Right atrium auricular region (tissue), 2 donors: Measurements from ENCODE around the gene HTRA1. TPM values are rescaled to one million over a fixed set of nuclear protein-coding genes. Genes with fewer than 3 reads are reported as not detected.
A peak's percentile ranks its signal among the peaks of the same experiment; 100 is the strongest.

Experiments
- DNase-seq: peaks from one replicate; pipeline ENCODE4 v3.0.0-alpha.2; 2019; ENCODE audit warnings: low spot score
- H3K27ac ChIP-seq, 2 donors: fragments of 200-600 bp; sonication (generic); 1 replicate in 1 of 2; 2 replicates in 1 of 2; pipeline ENCODE4 v1.5.1; 2016 to 2019
- H3K27me3 ChIP-seq, 2 donors: fragments of 200-600 bp; sonication (generic); one replicate each; pipeline versions ENCODE4 v1.5.1 to v1.6.0; 2017 to 2019
- H3K36me3 ChIP-seq: fragments of 200-600 bp; sonication (generic); one replicate; pipeline ENCODE4 v1.5.1; 2016
- H3K4me1 ChIP-seq, 2 donors: fragments of 200-600 bp; sonication (generic); one replicate each; pipeline versions ENCODE4 v1.5.1 to v1.6.0; 2017 to 2019
- H3K4me3 ChIP-seq, 2 donors: fragments of 200-600 bp; sonication (generic); 1 replicate in 1 of 2; 2 replicates in 1 of 2; pipeline ENCODE4 v1.5.1; 2017 to 2019; ENCODE audit warnings: mild to moderate bottlenecking in 1 of 2, moderate library complexity in 1 of 2
- H3K9me3 ChIP-seq, 2 donors: fragments of 200-600 bp; sonication (generic); one replicate each; pipeline ENCODE4 v1.5.1; 2019
- total RNA-seq, 2 donors: library from RNA; depleted of rRNA; stranded (reverse); fragments of >200 nt; gene quantifications; one replicate each; pipeline ENCODE4 v1.1.0, GENCODE V29; 2016
- TF ChIP-seq, protein P1 (sequence below), 2 donors: fragments of 200-600 bp; sonication (generic); IDR thresholded peaks; one replicate each; pipeline ENCODE4 v1.5.1; 2019; ENCODE audit warnings: antibody characterized with exemption in 2 of 2

The HTRA1 gene
- total RNA-seq, 2 donors from 2014 or later, result 76.3 to 78.3 TPM

DNA sequence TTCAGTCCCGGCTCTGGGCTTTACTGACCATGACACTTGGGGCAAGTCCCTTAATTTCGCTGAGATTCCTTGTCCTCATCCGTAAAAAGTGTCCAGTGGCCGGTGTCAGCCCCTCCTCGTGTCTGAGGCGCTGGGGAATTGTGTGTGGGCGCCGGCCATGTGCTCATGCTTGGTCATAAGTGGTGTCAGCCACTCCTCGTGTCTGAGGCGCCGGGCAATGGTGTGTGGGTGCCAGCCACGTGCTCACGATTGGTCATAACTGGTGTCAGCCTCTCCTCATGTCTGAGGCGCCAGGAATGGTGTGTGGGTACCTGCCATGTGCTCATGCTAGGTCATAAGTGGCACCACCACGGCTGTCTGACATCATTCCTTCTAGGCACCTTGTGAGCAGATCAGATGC lies 58.5 kb downstream of the HTRA1 start:
- Histone ChIP-seq H3K27ac (no peak overlapping the region), H3K27me3 (no peaks in the 10 kb centered on the region), H3K4me1 (no peaks in the 10 kb centered on the region), H3K36me3 (no peaks in the 10 kb centered on the region), H3K4me3 (no peak overlapping the region), H3K9me3 (no peaks in the 10 kb centered on the region)
- TF ChIP-seq, protein P1, sequence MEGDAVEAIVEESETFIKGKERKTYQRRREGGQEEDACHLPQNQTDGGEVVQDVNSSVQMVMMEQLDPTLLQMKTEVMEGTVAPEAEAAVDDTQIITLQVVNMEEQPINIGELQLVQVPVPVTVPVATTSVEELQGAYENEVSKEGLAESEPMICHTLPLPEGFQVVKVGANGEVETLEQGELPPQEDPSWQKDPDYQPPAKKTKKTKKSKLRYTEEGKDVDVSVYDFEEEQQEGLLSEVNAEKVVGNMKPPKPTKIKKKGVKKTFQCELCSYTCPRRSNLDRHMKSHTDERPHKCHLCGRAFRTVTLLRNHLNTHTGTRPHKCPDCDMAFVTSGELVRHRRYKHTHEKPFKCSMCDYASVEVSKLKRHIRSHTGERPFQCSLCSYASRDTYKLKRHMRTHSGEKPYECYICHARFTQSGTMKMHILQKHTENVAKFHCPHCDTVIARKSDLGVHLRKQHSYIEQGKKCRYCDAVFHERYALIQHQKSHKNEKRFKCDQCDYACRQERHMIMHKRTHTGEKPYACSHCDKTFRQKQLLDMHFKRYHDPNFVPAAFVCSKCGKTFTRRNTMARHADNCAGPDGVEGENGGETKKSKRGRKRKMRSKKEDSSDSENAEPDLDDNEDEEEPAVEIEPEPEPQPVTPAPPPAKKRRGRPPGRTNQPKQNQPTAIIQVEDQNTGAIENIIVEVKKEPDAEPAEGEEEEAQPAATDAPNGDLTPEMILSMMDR (IDR thresholded peaks at IDR 0.05), result no peak
- DNase-seq, result no peak

DNA sequence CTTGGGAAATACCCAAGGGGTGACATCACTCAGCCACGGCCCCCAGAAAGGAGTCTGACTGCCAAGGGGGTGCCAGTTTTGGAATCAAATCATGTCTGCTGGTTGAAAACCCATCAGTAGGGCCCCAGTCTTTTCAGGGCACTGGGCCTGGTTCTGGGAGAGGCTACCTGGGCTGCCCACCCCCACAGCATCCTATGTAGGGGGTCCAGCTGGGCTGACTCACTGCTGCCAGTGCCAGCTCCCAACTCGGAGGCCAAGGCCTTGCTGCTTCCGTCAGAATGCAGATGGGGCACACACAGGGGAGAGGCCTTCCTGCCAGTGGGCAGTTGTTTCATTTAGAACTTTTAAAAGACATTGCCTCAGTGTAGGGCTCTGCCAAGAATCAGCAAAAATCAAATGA lies 59.7 kb downstream of the HTRA1 start:
- Histone ChIP-seq H3K36me3 (no peaks in the 10 kb centered on the region), H3K9me3 (no peaks in the 10 kb centered on the region), H3K27me3 (no peaks in the 10 kb centered on the region), H3K27ac (no peak overlapping the region), H3K4me1 (no peaks in the 10 kb centered on the region), H3K4me3 (no peak overlapping the region)
- TF ChIP-seq, protein P1 (IDR thresholded peaks at IDR 0.05), result no peak
- DNase-seq, result no peak

DNA sequence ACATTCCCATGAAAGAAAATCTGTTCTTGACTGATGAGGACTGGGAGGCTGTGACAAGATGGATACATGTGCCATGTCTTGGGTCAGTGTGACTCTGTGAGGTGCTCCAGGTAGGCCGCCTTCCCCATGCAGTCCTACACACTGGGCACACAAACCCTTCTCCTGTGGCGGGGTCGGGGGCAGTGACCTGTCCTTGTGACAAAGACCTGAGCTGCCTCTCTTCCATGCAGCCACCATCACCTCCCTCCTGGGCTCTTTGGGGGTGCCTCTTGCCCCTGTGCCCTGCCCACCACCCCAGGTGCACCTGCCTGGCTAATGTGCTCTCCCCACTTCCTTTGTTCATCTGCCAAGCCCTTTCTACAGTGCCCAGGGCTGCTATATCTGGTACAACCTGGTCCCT lies 63.5 kb downstream of the HTRA1 start:
- Histone ChIP-seq H3K9me3 (no peaks in the 10 kb centered on the region), H3K4me3 (no peak overlapping the region), H3K27ac (no peak overlapping the region), H3K4me1 (no peaks in the 10 kb centered on the region), H3K36me3 (no peaks in the 10 kb centered on the region), H3K27me3 (no peaks in the 10 kb centered on the region)
- TF ChIP-seq, protein P1 (IDR thresholded peaks at IDR 0.05), result no peak
- DNase-seq, result no peak

DNA sequence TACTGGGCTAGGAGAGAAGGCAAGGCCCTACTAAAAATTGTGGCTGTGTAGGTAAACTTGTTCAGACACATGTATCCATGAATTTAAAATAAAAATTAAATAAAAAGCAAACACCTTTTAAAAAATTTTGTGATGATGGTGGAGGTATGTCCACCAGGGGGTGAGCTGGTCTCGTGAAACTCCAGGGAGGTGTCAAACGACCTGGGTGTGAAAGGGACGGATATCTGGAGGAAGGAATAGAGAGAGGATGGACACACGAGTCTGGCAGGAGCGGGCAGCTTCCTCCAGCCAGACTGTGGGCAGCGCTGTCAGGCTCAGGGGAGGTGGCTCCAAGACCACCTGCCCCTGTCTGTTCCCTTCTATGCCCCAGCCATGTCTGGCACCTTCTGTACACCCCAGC lies 64.4 kb downstream of the HTRA1 start:
- no peaks in the 10 kb centered on the region for H3K36me3 ChIP-seq
- no peaks in the 10 kb centered on the region for H3K27me3 ChIP-seq
- no peak overlapping the region for H3K4me3 ChIP-seq
- peaks cover 0 to 5% of the 10 kb centered on the region in 2 donors for H3K4me1 ChIP-seq
- TF ChIP-seq, protein P1 (IDR thresholded peaks at IDR 0.05), result peak in 1 of 2 donors; percentile 46
- DNase-seq, result no peak
- no peak overlapping the region for H3K27ac ChIP-seq
- H3K9me3 ChIP-seq, result no peaks in the 10 kb centered on the region

DNA sequence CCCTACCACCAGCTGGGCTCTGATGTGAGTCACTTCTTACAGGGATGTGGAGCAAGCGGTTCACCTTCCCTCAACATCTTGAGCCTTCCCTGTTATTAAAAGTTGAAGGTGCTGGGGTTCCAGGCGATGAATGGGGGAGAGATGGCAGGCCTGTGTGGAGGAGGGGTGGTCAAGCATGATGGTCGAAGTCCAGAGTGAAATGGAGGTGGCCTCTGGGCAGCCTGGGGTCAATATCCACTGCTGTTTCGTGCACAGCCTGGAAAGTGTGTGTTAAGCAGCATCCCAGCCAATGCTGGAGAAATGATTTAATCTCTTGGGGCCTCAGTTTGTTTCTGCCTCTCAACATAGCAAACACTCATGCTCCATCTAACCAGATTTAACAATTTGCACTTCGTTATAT lies 65.5 kb downstream of the HTRA1 start:
- Histone ChIP-seq H3K4me3 (no peak overlapping the region), H3K9me3 (no peaks in the 10 kb centered on the region), H3K27ac (no peak overlapping the region), H3K27me3 (no peaks in the 10 kb centered on the region), H3K36me3 (no peaks in the 10 kb centered on the region), H3K4me1 (peaks cover 0 to 6% of the 10 kb centered on the region in 2 donors)
- TF ChIP-seq, protein P1 (IDR thresholded peaks at IDR 0.05), result no peak
- no peak for DNase-seq

DNA sequence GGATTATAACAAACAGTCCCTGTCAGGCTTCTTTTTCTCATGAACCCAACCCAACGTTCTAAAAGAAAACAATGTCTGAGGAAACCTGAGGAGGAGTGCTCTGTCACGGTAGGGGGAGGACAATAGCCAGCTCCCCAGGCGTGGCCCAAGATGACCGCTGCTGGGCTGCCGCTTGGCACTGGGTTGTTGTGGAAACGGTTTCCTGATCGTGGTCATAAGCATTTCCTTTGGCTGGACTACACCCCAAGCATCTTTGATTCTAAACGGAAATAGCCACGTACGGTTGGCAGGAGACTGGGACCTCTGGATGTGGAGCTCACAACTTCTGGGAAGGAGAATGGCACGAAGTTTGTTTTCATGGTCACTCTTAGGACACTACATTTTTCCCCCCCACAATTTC lies 68.8 kb downstream of the HTRA1 start:
- Histone ChIP-seq H3K4me1 (peaks cover 0 to 6% of the 10 kb centered on the region in 2 donors), H3K27me3 (no peaks in the 10 kb centered on the region), H3K27ac (peak overlapping the region in 1 of 2 donors; percentile 23), H3K36me3 (no peaks in the 10 kb centered on the region), H3K4me3 (no peak overlapping the region), H3K9me3 (no peaks in the 10 kb centered on the region)
- peak; percentile 66 for DNase-seq
- TF ChIP-seq, protein P1 (IDR thresholded peaks at IDR 0.05), result no peak
